C4-2B (cell line): ENCODE data around the gene CFB.

Experiments used
- ZFX ChIP-seq: fragments of 450-650 bp; IDR thresholded peaks from 2 replicates; pipeline ENCODE4 v1.6.1; 2017
- TF ChIP-seq, protein P1 (sequence below): fragments of 450-650 bp; conservative IDR thresholded peaks from 2 replicates; pipeline ENCODE4 v1.5.1; 2017; ENCODE audit warnings: mild to moderate bottlenecking

DNA sequence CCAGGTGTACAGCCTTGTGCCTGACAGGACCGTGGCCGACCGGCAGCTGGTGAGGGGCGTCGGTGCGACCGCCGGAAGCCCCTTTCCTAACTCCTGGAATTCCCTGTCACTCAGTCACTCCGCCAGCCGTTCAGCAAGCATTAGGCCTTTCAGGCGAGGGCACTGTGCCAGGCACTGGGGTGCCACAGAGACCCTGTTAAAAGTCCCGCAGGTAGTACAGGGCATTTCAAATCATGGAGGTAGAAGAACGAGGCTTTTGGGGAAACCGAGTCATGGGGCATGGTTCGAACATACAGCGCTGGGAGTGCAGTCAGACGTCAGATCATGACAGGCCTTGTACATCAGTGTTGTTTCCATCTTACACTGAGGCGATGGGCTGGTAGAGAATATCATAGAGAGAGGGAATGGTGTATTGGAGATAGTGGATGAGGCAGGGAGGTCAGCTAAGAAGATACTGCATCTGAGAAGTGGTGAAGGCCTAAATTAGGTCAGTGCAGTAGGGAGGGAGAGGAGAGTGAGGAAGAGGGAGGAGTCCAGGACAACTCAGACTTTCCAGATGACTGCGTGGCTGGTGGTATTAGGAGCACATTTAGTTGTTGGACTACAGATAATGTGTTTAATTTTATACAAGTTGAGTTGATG, 26.9 kb downstream of the CFB start:
- TF ChIP-seq, protein P1, sequence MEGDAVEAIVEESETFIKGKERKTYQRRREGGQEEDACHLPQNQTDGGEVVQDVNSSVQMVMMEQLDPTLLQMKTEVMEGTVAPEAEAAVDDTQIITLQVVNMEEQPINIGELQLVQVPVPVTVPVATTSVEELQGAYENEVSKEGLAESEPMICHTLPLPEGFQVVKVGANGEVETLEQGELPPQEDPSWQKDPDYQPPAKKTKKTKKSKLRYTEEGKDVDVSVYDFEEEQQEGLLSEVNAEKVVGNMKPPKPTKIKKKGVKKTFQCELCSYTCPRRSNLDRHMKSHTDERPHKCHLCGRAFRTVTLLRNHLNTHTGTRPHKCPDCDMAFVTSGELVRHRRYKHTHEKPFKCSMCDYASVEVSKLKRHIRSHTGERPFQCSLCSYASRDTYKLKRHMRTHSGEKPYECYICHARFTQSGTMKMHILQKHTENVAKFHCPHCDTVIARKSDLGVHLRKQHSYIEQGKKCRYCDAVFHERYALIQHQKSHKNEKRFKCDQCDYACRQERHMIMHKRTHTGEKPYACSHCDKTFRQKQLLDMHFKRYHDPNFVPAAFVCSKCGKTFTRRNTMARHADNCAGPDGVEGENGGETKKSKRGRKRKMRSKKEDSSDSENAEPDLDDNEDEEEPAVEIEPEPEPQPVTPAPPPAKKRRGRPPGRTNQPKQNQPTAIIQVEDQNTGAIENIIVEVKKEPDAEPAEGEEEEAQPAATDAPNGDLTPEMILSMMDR: no peak
- TF ChIP-seq ZFX: no peak
